Skeletal muscle tissue (tissue), 4 donors: ENCODE results near the gene ITGA7. TPM values are rescaled to one million over a fixed set of nuclear protein-coding genes. Genes with fewer than 3 reads are reported as not detected.

Experiments used
- H3K27ac ChIP-seq: one replicate; pipeline ENCODE4 v1.7.0; 2013; ENCODE audit warnings: mild to moderate bottlenecking, low read depth, low read length, inconsistent platforms
- H3K27me3 ChIP-seq, 3 donors: one replicate each; pipeline ENCODE4 v1.7.0; 2013; ENCODE audit warnings: low read length in 3 of 3; ENCODE audit not compliant: control insufficient read depth in 3 of 3, insufficient read depth in 3 of 3
- H3K36me3 ChIP-seq, 3 donors: one replicate each; pipeline ENCODE4 v1.7.0; 2013; ENCODE audit warnings: low read length in 3 of 3; ENCODE audit not compliant: control insufficient read depth in 3 of 3, insufficient read depth in 3 of 3
- H3K4me1 ChIP-seq, 3 donors: one replicate each; pipeline ENCODE4 v1.7.0; 2013; ENCODE audit warnings: low read length in 3 of 3, mild to moderate bottlenecking in 3 of 3; ENCODE audit not compliant: control insufficient read depth in 3 of 3, insufficient read depth in 3 of 3
- H3K4me3 ChIP-seq, 3 donors: one replicate each; pipeline ENCODE4 v1.7.0; 2013; ENCODE audit warnings: low read length in 3 of 3
- H3K9ac ChIP-seq, 3 donors: one replicate each; pipeline ENCODE4 v1.7.0; 2013; ENCODE audit warnings: low read length in 3 of 3, mild to moderate bottlenecking in 3 of 3, moderate library complexity in 2 of 3, low read depth in 1 of 3
- H3K9me3 ChIP-seq, 3 donors: one replicate each; pipeline ENCODE4 v1.7.0; 2013; ENCODE audit warnings: low read length in 3 of 3; ENCODE audit not compliant: control insufficient read depth in 3 of 3
- total RNA-seq: library from RNA; depleted of rRNA; stranded (reverse); fragments of >200 nt; gene quantifications from one replicate; pipeline ENCODE4 v1.2.3, GENCODE V29; 2014
- donor health status: Osteomylitis.

ITGA7 gene
- total RNA-seq, 1 donor from 2014 or later = 123 TPM

DNA sequence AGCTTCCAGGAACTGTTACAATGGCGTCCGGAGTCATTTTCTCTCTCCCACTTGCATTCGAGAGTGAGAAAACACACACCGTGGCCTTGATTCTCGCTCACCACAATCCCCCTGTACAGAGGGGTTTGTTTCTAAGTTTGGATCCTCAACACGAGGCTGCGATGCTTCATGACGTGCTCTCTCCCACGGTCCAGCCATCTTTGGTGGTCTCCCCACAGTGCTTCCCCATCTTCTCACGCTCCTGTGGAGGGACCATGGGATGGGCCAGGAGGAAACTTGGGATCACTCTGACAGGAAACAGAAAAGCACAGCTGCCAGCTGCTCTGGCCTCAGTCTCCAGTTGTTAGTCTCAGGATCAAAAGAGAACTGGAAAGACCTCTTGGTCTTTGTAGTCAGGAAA lies 42.9 kb downstream of the ITGA7 start:
- Histone ChIP-seq H3K27me3 (no peaks in the 10 kb centered on the region), H3K9ac (no peak overlapping the region), H3K4me1 (peaks cover 0 to under 1% (median 0%) of the 10 kb centered on the region in 3 donors), H3K27ac (no peak overlapping the region), H3K4me3 (no peak overlapping the region), H3K9me3 (no peaks in the 10 kb centered on the region), H3K36me3 (no peaks in the 10 kb centered on the region)

DNA sequence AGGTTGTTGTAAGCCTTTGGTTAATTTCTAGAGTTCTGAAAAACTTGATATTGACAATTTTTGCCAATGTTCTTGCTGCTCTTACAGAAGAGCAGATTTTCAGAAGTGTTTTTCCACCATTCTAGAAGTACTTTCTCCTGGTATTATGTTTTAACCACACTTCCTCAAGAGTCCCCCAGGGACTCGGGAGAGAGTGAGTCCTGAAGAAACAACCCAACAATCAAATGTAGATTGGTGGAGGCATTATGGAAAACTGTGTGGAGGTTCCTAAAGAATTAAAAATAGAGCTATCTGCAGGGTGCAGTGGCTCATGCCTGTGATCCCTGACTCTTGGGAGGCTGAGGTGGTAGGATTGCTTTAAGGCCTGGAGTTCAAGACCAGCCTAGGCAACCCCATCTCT lies 44.3 kb downstream of the ITGA7 start:
- no peak overlapping the region for H3K27ac ChIP-seq
- no peak overlapping the region for H3K4me3 ChIP-seq
- H3K9me3 ChIP-seq = no peaks in the 10 kb centered on the region
- H3K9ac ChIP-seq = no peak overlapping the region
- H3K4me1 ChIP-seq = peaks cover 5 to 11% (median 10%) of the 10 kb centered on the region in 3 donors
- H3K36me3 ChIP-seq = no peaks in the 10 kb centered on the region
- H3K27me3 ChIP-seq = no peaks in the 10 kb centered on the region

DNA sequence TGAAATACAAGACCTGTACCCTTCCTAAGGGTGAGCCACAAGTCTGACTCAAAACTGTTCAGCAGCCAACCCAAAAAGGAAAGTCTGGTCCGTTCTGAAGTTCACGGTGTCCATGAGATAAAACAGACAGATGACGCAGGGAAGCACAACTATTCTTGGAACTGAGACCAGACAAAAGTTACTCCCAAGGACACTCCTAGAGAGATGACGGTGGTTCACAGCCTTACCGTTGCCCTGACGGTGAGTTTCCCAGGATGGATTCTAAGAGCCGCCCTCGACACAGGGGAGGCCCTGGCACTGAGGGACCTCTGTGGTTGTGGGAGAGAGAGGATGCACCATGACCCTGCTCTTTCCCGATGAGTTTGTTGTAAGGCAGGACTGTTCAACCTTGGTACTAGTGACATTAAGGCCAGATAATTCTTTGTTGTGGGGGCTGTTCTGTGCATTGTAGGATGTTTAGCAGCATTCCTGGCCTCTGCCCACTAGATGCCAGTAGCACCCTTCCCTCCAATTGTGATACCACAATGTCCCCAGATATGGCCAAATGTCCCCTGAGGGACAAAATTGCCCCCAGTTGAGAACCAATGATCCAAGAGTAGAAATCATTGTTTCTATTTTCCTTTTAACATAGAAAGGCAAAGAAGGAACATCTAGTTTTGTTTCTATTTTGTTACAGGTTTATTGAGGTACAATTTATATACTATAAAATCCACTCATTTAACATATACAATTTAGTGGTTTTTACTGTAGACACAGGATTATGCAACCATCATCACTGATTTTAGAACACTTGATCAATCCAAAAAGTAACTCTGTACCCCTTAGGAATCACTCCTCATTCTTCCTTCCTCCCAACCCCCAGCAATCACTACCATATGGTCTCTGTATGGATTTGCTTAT lies 48.0 kb downstream of the ITGA7 start:
- H3K9ac ChIP-seq = no peak overlapping the region
- no peaks in the 10 kb centered on the region for H3K36me3 ChIP-seq
- H3K9me3 ChIP-seq = no peaks in the 10 kb centered on the region
- no peak overlapping the region for H3K27ac ChIP-seq
- peaks cover 5 to 13% (median 10%) of the 10 kb centered on the region in 3 donors for H3K4me1 ChIP-seq
- H3K4me3 ChIP-seq = no peak overlapping the region
- no peaks in the 10 kb centered on the region for H3K27me3 ChIP-seq

GRCh38 chr12:55658635-55659391 lies 48.9 kb downstream of the ITGA7 start:
- no peak overlapping the region for H3K9ac ChIP-seq
- no peaks in the 10 kb centered on the region for H3K27me3 ChIP-seq
- H3K4me1 ChIP-seq = peaks cover 5 to 13% (median 10%) of the 10 kb centered on the region in 3 donors
- no peaks in the 10 kb centered on the region for H3K36me3 ChIP-seq
- no peak overlapping the region for H3K27ac ChIP-seq
- no peaks in the 10 kb centered on the region for H3K9me3 ChIP-seq
- H3K4me3 ChIP-seq = no peak overlapping the region

- no peaks in the 10 kb centered on the region for H3K27me3 ChIP-seq
- no peak overlapping the region for H3K27ac ChIP-seq
- H3K36me3 ChIP-seq = no peaks in the 10 kb centered on the region
- no peak overlapping the region for H3K4me3 ChIP-seq
- H3K9ac ChIP-seq = no peak overlapping the region
- H3K4me1 ChIP-seq = peaks cover 5 to 13% (median 10%) of the 10 kb centered on the region in 3 donors
- H3K9me3 ChIP-seq = no peaks in the 10 kb centered on the region
Measured at GRCh38 chr12:55658212-55658611, 49.5 kb downstream of the ITGA7 start.

DNA sequence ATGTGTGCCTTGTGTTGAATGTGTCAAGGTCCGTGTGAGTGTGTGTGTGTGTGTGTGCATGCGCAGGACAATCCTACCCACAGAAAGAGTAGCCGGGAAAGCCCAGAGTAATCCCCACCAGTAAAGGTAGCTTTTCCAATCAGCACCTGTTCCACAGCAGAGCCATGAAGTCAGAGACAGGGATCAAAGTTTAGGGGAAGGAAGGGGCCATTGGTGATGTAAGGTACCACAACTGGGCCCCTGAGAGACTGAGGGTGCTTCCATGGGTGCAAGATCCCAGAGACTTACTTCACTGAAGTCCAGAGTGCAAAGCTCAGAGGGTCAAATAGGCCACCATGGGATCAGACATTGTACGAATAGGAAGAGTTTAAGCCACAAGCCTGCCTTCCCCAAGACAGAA lies 50.5 kb downstream of the ITGA7 start:
- Histone ChIP-seq H3K27me3 (no peaks in the 10 kb centered on the region), H3K9me3 (no peaks in the 10 kb centered on the region), H3K4me3 (no peak overlapping the region), H3K4me1 (peaks cover 5 to 13% (median 10%) of the 10 kb centered on the region in 3 donors), H3K27ac (no peak overlapping the region), H3K9ac (no peak overlapping the region), H3K36me3 (no peaks in the 10 kb centered on the region)

DNA sequence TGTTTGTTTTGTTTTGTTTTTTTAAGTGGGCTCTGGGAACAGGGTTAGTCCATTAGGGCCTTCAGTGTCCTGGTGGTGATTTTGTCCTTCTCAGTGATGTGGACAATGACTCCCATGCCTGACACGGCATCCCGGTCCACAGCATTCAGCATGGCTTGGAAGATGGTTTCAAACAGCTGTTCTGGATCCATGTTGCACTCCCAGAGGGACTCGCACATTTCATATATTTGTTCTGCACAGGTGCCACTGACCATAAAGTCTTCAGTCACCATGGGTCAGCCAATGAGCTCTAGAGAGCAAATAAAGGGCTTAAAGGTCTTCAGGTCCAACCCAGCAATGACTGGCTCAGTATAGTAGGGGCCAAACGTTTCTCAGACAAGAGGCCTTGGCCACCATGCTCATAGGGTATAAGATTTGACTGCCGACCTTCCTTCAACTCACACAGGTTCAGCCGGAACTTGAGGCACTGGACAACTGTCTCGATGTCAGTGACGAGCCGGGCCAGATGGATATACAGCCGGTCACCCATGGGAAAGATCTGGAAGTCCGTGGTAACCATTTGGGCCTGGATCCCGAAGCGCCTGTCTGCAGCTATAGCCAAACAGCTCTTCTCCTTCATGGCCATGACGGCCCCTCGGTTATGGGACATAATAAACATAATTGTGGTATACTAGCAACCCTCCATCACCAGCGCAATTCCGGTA lies 53.0 kb downstream of the ITGA7 start:
- Histone ChIP-seq H3K27ac (no peak overlapping the region), H3K4me3 (no peak overlapping the region), H3K9me3 (no peaks in the 10 kb centered on the region), H3K4me1 (peaks cover 4 to 11% (median 8%) of the 10 kb centered on the region in 3 donors), H3K27me3 (no peaks in the 10 kb centered on the region), H3K9ac (no peak overlapping the region), H3K36me3 (no peaks in the 10 kb centered on the region)

DNA sequence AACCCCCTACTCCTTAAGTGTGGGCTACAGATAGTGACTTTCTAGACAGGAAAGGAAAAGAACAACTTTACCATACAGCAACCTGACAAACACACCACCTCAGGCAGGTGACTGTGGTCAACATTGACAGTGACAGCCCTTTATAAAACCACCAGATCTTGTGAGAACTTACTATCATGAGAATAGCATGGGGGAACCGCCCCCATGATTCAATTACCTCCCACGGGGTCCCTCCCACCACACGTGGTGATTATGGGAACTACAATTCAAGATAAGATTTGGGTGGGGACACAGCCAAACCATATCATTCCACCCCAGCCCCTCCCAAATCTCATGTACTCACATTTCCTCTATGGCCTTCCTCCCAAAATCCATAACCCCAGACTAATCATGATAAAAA lies 54.7 kb downstream of the ITGA7 start:
- no peak overlapping the region for H3K4me3 ChIP-seq
- H3K9ac ChIP-seq = no peak overlapping the region
- H3K27ac ChIP-seq = no peak overlapping the region
- H3K27me3 ChIP-seq = no peaks in the 10 kb centered on the region
- H3K36me3 ChIP-seq = no peaks in the 10 kb centered on the region
- H3K9me3 ChIP-seq = no peaks in the 10 kb centered on the region
- no peaks in the 10 kb centered on the region for H3K4me1 ChIP-seq

- Histone ChIP-seq H3K36me3 (no peaks in the 10 kb centered on the region), H3K4me3 (no peak overlapping the region), H3K4me1 (no peaks in the 10 kb centered on the region), H3K9me3 (no peaks in the 10 kb centered on the region), H3K27ac (no peak overlapping the region), H3K9ac (no peak overlapping the region), H3K27me3 (no peaks in the 10 kb centered on the region)
Measured at GRCh38 chr12:55652352-55652751, 55.4 kb downstream of the ITGA7 start.
